K562 (cell line): ENCODE measurements around the gene SMG7. TPM values are rescaled to one million over a fixed set of nuclear protein-coding genes. Genes with fewer than 3 reads are reported as not detected.

ENCODE experiments used
- BCL6 ChIP-seq: fragments of 250-450 bp; sonication (Bioruptor Pico); IDR thresholded peaks from 2 replicates; pipeline ENCODE4 v1.4.0; 2020
- BRD9 ChIP-seq: fragments of 450-650 bp; IDR thresholded peaks from 2 replicates; pipeline ENCODE4 v1.6.1; 2018; ENCODE audit warnings: low read depth; ENCODE audit not compliant: partially characterized antibody
- EP400 ChIP-seq: fragments of 450-650 bp; IDR thresholded peaks from 2 replicates; pipeline ENCODE4 v1.6.1; 2017; ENCODE audit warnings: antibody characterized with exemption, mild to moderate bottlenecking, moderate library complexity
- ETV6 ChIP-seq, 3 experiments: fragments of 150-350 bp in 1 of 3; sonication (generic) in 1 of 3; formaldehyde crosslinking in 1 of 3; IDR thresholded peaks; 2 replicates each; pipeline versions ENCODE4 v1.6.1 to v1.8.0; 2014 to 2022; ENCODE audit warnings: borderline replicate concordance in 2 of 3, low read depth in 2 of 3, antibody characterized with exemption in 1 of 3, low read length in 1 of 3, mild to moderate bottlenecking in 1 of 3, missing genetic modification reagents in 1 of 3
- FOXA1 ChIP-seq: fragments of 450-650 bp; IDR thresholded peaks from 2 replicates; pipeline ENCODE4 v1.6.1; 2016; ENCODE audit warnings: mild to moderate bottlenecking, borderline replicate concordance
- FOXP1 ChIP-seq: sonication (generic); formaldehyde crosslinking; IDR thresholded peaks from 2 replicates; pipeline ENCODE4 v1.8.0; 2022; ENCODE audit warnings: mild to moderate bottlenecking, missing genetic modification reagents
- HDAC2 ChIP-seq: fragments of 450-650 bp; IDR thresholded peaks from 2 replicates; pipeline ENCODE4 v1.6.1; 2016; ENCODE audit warnings: mild to moderate bottlenecking
- KLF16 ChIP-seq: IDR thresholded peaks from 2 replicates; pipeline ENCODE4 v1.6.1; 2016; ENCODE audit warnings: antibody characterized with exemption
- LCOR ChIP-seq: sonication (generic); formaldehyde crosslinking; IDR thresholded peaks from 2 replicates; pipeline ENCODE4 v1.8.0; 2022; ENCODE audit warnings: mild to moderate bottlenecking, missing genetic modification reagents
- LEF1 ChIP-seq: fragments of 450-650 bp; IDR thresholded peaks from 2 replicates; pipeline ENCODE4 v1.6.1; 2016; ENCODE audit warnings: mild to moderate bottlenecking
- MAFG ChIP-seq: fragments of 450-650 bp; conservative IDR thresholded peaks from 2 replicates; pipeline ENCODE4 v1.6.1; 2016; ENCODE audit warnings: missing genetic modification characterization, missing compliant biosample characterization
- MCM7 ChIP-seq, 2 experiments: fragments of 450-650 bp; IDR thresholded peaks; 2 replicates each; pipeline ENCODE4 v1.6.1; 2016 to 2018
- NCOA2 ChIP-seq, 2 experiments: fragments of 450-650 bp; IDR thresholded peaks; 2 replicates each; pipeline ENCODE4 v1.6.1; 2018; ENCODE audit warnings: mild to moderate bottlenecking in 2 of 2, moderate library complexity in 1 of 2; ENCODE audit not compliant: partially characterized antibody in 2 of 2
- NR1H2 ChIP-seq: sonication (generic); formaldehyde crosslinking; IDR thresholded peaks from 2 replicates; pipeline ENCODE4 v1.4.0; 2020; ENCODE audit warnings: mild to moderate bottlenecking, missing genetic modification reagents
- PCBP1 ChIP-seq: fragments of 200-400 bp; formaldehyde crosslinking; IDR thresholded peaks from 2 replicates; pipeline ENCODE4 v1.6.1; 2018; ENCODE audit warnings: mild to moderate bottlenecking, low read depth, low read length; ENCODE audit not compliant: poor library complexity, severe bottlenecking
- PHF20 ChIP-seq: fragments of 450-650 bp; IDR thresholded peaks from 2 replicates; pipeline ENCODE4 v1.6.1; 2018; ENCODE audit not compliant: partially characterized antibody
- PHF8 ChIP-seq: fragments of 200-600 bp; sonication (generic); IDR thresholded peaks from 2 replicates; pipeline ENCODE4 v1.6.1; 2012; ENCODE audit warnings: mixed run types, mild to moderate bottlenecking, inconsistent platforms, low read length, moderate library complexity, borderline replicate concordance
- POLR2A ChIP-seq: fragments of 450-650 bp; conservative IDR thresholded peaks from 2 replicates; pipeline ENCODE4 v1.6.1; 2016
- POLR2H ChIP-seq: IDR thresholded peaks from 2 replicates; pipeline ENCODE4 v1.6.1; 2016; ENCODE audit warnings: missing genetic modification characterization, low read depth, mild to moderate bottlenecking, control low read depth, missing compliant biosample characterization, moderate library complexity
- SAFB ChIP-seq: fragments of 200-400 bp; formaldehyde crosslinking; IDR thresholded peaks from 2 replicates; pipeline ENCODE4 v1.6.1; 2017; ENCODE audit warnings: low read depth, low read length, borderline replicate concordance
- U2AF1 ChIP-seq: fragments of 200-400 bp; formaldehyde crosslinking; optimal IDR thresholded peaks from 2 replicates; pipeline ENCODE3; 2017; ENCODE audit warnings: mild to moderate bottlenecking, low read depth, low read length, moderate library complexity
- ZBTB11 ChIP-seq, 3 experiments: fragments of 200-800 bp in 1 of 3; fragments of 250-450 bp in 1 of 3; fragments of 450-650 bp in 1 of 3; sonication (Bioruptor Pico) in 1 of 3; sonication (Bioruptor generic) in 1 of 3; formaldehyde crosslinking in 1 of 3; IDR thresholded peaks; 2 replicates each; pipeline versions ENCODE4 v1.6.1 to v1.8.0; 2016 to 2022; ENCODE audit warnings: mild to moderate bottlenecking in 2 of 3, missing genetic modification characterization in 2 of 3, missing compliant biosample characterization in 1 of 3, moderate library complexity in 1 of 3
- ZNF140 ChIP-seq: fragments of 250-450 bp; sonication (Bioruptor Pico); IDR thresholded peaks from 2 replicates; pipeline ENCODE4 v1.8.0; 2021; ENCODE audit warnings: moderate library complexity, mild to moderate bottlenecking, inconsistent platforms
- ZNF232 ChIP-seq: sonication (generic); formaldehyde crosslinking; IDR thresholded peaks from 2 replicates; pipeline ENCODE4 v1.8.0; 2022; ENCODE audit warnings: mild to moderate bottlenecking, missing genetic modification reagents
- ZNF717 ChIP-seq: fragments of 250-450 bp; sonication (Bioruptor Pico); IDR thresholded peaks from 2 replicates; pipeline ENCODE4 v1.5.0; 2021
- polyA plus RNA-seq, 8 experiments: library from polyadenylated mRNA; depleted of rRNA in 4 of 8; stranded (reverse) in 5 of 8; unstranded in 3 of 8; fragments of >200 nt; fragmentation: Nextera tagmentation in 2 of 8; fragmentation: Illumina TruSeq in 1 of 8; extraction: Ambion mirVana in 2 of 8; extraction: Trizol in 1 of 8; gene quantifications; 2 replicates each; pipeline versions ENCODE4 v1.2.1 to v1.2.3, GENCODE V29; 2011 to 2014; ENCODE audit warnings: inconsistent platforms in 1 of 8, missing spikeins in 1 of 8
- total RNA-seq, 7 experiments: library from RNA; depleted of rRNA in 6 of 7; stranded (reverse); fragments of >200 nt in 6 of 7; fragmentation: Illumina TruSeq in 2 of 7; extraction: Trizol in 2 of 7; gene quantifications; 2 replicates each; pipeline versions ENCODE4 v1.2.1 to v1.2.3, GENCODE V29; 2011 to 2021; ENCODE audit warnings: low replicate concordance in 1 of 7
- TF ChIP-seq, protein P1 (sequence below): sonication (generic); formaldehyde crosslinking; IDR thresholded peaks from 2 replicates; pipeline ENCODE4 v1.8.0; 2023; ENCODE audit warnings: mild to moderate bottlenecking, missing genetic modification reagents

Gene SMG7
- total and polyA plus RNA-seq, 9 of the 15 experiments (the other 6 are each of a cell fraction or from before 2014, with no cell fraction given), result 12.4 to 74.6 (median 29.0) TPM

- TF ChIP-seq PCBP1, result peak; percentile 12
- peak; percentile 67 for TF ChIP-seq POLR2A
- no peak for TF ChIP-seq MCM7 (IDR thresholded peaks at IDR 0.05)
- no peak for TF ChIP-seq POLR2H (tag)
- TF ChIP-seq LEF1, result no peak
- TF ChIP-seq MAFG (tag), result no peak
- peak; percentile 46; the same call in 1 of the 2 replicates for TF ChIP-seq PHF8
- TF ChIP-seq PHF20, result peak; percentile 59
- TF ChIP-seq HDAC2, result 0 out of 2 replicates have a peak, but pooled peaks have one; percentile 44
- peak; percentile 16 for TF ChIP-seq EP400
- no peak for TF ChIP-seq U2AF1
- TF ChIP-seq LCOR (CRISPR knock-in tag), result peak; percentile 34
- no peak for TF ChIP-seq FOXP1 (CRISPR knock-in tag)
- TF ChIP-seq SAFB, result 0 out of 2 replicates have a peak, but pooled peaks have one; percentile 37
- TF ChIP-seq BCL6 (CRISPR knock-in tag), result no peak
- TF ChIP-seq ETV6 (IDR thresholded peaks at IDR 0.05; ENCODE audit: borderline replicate concordance in 1 of 2, low read depth in 2 of 2, low read length in 1 of 2), result no peak
- no peak for TF ChIP-seq ETV6 (CRISPR knock-in tag; IDR thresholded peaks at IDR 0.05; ENCODE audit: borderline replicate concordance)
- TF ChIP-seq, protein P1, sequence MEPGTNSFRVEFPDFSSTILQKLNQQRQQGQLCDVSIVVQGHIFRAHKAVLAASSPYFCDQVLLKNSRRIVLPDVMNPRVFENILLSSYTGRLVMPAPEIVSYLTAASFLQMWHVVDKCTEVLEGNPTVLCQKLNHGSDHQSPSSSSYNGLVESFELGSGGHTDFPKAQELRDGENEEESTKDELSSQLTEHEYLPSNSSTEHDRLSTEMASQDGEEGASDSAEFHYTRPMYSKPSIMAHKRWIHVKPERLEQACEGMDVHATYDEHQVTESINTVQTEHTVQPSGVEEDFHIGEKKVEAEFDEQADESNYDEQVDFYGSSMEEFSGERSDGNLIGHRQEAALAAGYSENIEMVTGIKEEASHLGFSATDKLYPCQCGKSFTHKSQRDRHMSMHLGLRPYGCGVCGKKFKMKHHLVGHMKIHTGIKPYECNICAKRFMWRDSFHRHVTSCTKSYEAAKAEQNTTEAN (CRISPR knock-in tag), result no peak
- no peak for TF ChIP-seq NCOA2 (IDR thresholded peaks at IDR 0.05; ENCODE audit: partially characterized antibody in 2 of 2)
- no peak for TF ChIP-seq BRD9
- TF ChIP-seq KLF16, result no peak
- TF ChIP-seq ZBTB11 (CRISPR knock-in tag; IDR thresholded peaks at IDR 0.05), result no peak
- no peak for TF ChIP-seq ZNF232 (CRISPR knock-in tag)
- no peak for TF ChIP-seq ZNF140
- no peak for TF ChIP-seq FOXA1
- TF ChIP-seq NR1H2 (CRISPR knock-in tag), result no peak
- no peak for TF ChIP-seq ZNF717 (CRISPR knock-in tag)
Observed at GRCh38 chr1:183470961-183471742, 1.1 kb upstream of the SMG7 start (continued).
